Activated CD4-positive, alpha-beta T cell treated with anti-CD3 and anti-CD28 coated beads, Interleukin-2, amount 50 U/mL, for 16 hours (primary cell): ENCODE results near the gene GMDS.

Source experiments
- DNase-seq: peaks from one replicate; pipeline ENCODE4 v3.0.0-alpha.2; 2020

GMDS gene

DNA sequence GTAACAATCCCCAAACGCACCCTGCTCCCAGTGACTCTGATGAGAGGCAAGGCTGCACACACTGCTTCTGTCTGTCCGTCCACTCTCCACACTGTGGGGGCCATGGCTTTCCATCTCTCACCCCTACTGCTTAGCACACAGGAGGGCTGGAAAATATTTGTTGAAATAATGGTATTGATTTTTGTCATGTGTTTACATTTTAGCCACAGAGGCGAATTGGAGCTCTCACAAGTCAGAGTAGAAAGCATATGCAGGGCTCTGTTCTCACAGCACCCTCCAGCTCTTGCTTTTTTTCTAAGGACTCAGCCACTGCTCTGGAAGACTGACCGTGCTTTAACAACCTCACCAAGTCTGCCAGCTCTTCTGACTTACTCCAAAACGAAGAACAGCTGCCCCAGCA, 273.8 kb downstream of the GMDS start:
- no peak for DNase-seq

- no peak for DNase-seq
Observed at GRCh38 chr6:1970151-1970561, 275.2 kb downstream of the GMDS start.

DNA sequence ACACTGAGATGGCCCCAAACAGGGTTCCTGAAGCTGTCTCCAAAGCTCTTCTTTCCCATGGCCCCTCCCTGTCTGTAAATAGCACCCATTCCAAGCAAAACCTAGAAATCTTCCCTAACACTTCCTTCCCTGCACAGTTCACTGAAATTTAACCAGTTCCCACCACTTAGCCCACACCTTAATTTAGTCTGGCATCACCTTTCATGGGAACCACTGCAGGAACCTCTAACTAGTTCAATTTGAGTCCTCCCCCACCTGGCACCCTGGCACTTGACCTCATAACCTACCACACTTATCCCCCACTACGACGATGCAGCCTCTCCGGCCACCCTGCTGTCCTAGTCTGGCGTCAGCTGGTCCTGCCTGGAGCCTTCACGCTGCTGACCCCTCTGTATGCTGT, 278.7 kb downstream of the GMDS start:
- no peak for DNase-seq

GRCh38 chr6:1965596-1966224, 279.7 kb downstream of the GMDS start:
- no peak for DNase-seq

DNA sequence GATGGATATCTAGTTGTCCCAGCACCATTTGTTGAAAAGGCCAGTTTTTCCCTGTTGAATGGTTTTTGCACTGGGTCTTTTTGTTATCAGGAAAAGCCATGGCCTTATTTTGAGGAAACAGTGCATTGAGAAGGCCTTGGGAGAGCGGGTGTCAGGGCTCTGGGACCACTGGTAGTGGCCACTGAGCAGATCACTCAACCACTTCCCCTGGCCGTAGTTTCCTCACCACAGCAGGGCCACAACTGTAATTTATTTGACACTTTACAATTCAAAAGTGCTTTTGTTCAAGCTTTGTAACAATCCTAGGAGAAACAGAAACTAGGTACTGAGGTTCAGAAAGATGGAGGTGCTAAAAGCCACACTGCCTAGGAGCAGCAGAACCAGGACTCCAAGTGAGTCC, 281.8 kb downstream of the GMDS start:
- DNase-seq = no peak

- no peak for DNase-seq
Observed at GRCh38 chr6:1962201-1962600, 283.2 kb downstream of the GMDS start.

DNA sequence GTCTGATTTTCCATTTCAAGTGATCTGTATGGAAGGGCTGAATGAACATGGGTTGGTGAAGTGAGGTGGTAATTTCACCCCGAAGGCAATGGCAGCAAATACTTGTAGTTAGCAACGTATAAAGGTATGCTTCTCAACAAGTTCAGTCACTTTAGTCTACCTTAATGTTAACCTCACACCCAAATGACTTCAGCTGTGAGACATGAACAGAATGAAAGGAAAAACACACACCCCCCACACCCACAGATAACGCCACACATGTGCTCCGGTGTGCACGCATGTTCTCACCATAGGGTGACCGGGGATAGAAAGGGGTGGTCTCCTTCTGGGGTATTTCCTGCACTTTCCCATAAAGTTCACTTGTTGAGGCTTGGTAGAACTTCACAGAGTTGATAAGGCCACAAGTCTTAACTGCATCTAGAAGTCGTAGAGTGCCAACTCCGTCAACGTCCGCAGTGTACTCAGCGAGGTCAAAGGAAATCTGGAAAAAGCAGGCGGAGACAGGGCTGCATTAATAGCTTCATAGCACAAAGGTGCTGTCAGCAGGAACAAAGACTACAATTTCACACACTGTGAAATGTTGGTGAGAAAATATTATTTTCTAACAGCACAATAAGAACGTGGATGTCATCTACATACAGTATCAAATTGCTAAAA, 284.8 kb downstream of the GMDS start:
- DNase-seq = no peak

DNA sequence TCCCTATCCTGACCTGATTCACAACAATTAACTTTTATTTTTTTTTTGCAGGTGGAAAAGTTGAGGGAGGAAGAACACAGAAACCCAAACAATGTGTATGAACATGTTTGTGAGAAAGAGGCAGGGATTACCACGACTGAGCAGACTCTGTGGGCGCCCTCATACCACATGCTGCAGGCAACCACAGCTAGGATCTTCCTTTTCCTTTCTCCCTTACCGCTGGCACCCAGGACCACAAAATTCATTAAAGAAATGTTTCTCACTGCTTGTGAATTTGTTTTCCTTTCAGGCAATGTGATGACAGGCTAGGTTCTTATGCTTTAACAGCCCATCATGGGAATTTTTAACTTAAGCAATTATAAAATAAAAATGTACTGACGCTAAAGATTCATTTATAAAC, 287.1 kb downstream of the GMDS start:
- no peak for DNase-seq

- no peak for DNase-seq
Observed at GRCh38 chr6:1957746-1958145, 287.7 kb downstream of the GMDS start.

GRCh38 chr6:1952740-1953360, 292.6 kb downstream of the GMDS start:
- no peak for DNase-seq

DNA sequence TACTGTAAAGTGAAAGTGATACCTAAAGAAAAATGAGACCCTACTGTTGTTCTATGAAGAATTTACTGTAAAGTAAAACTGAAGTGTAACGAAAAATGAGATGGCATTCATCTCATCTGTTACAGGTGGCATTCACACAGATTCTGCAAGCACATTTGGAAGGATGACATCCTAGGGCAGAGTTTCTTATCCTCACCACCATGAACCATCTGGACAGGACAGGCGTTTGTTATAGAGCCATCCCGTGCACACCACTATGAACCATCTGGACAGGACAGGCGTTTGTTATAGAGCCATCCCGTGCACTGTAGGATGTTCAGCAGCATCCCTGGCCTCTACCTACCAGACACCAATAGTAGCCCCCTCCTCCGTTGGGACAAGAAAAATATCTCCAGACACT, 294.8 kb downstream of the GMDS start:
- no peak for DNase-seq

- DNase-seq = no peak
Observed at GRCh38 chr6:1949538-1949937, 295.9 kb downstream of the GMDS start.

DNA sequence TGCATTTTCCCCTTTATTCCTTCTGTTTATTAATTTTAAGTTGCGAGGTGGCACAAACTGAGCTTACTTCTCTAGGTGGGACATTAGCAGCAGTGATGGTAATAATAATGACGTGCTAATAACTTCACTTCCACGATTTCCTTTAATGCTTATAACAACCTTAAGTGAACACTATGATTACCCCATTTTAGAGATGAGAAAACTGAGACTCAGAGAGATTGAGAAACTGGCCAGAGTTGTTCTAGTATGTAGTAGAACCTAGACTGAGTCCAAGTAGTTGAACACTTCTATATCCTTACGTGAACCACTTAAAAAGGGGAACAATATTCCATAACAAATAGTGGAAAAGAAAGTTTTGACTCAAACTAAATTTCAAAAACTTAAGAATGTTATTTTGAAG, 297.5 kb downstream of the GMDS start:
- DNase-seq = no peak

GRCh38 chr6:1946583-1946982, 298.8 kb downstream of the GMDS start:
- DNase-seq = no peak

DNA sequence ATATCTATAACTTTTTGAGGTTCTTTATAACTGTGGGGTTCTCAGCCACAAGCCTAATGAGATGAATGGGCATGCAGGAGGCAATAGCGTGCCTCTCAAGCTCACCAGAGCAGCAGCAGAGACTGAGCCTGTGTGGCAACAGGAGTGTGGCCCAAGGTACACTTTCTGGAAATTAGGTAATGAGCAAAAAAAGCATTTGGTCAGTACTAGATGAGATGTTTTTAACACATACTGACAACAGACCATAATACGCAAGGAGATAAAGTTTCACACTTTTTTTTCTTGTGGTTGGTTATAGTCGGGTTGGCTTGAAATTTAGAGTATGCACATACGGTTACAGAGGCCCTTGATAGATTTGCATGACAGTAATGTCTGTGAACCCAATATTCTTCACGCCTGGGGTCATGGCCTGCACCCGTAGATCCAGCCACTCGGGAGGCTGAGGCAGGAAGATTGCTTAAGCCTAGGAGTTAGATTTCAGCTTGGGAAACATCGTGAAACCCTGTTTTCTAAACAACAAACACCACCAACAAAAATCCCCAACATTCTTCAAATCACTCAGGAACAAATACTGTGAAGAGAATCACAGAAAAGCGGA, 300.1 kb downstream of the GMDS start:
- DNase-seq = peak; percentile 3

GRCh38 chr6:1942834-1943233, 302.6 kb downstream of the GMDS start:
- DNase-seq = no peak

DNA sequence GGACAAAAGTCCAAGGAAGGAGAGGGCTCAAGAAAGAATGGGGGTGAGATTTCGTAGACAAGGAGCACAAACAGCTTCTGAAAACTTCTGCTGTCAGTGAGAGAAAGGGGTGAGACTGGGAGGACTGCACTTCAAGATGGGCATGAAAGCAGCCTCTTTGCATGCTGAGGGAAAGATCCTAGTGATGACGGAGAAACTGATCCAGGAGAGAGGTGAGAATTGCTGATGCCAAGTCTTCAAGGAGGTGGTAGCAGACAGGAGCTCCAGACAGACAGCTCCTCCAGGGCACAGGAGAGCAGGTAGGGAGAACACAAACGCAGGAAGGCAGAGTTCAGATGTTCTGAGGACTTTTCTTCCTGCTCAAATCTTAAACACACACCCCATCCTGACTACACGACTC, 303.9 kb downstream of the GMDS start:
- DNase-seq = no peak

DNA sequence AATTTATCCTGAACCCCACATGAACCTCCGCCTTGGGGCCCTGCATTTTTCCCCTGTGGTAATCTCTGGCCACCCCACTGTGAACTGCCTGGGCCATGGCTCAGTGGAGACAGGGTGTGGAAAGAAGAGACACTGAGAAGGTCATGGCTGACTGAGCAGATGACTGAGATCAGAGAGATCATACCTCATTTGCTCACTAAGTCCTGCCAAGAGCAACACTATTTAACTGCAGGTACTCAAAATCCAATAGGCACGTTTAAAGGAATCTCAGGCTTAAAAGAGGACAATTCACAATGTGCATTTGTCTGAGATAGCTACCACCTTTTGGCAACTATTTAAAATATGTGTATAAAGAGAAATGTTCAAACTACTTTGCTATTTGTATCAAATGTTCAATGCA, 305.0 kb downstream of the GMDS start:
- DNase-seq = no peak

DNA sequence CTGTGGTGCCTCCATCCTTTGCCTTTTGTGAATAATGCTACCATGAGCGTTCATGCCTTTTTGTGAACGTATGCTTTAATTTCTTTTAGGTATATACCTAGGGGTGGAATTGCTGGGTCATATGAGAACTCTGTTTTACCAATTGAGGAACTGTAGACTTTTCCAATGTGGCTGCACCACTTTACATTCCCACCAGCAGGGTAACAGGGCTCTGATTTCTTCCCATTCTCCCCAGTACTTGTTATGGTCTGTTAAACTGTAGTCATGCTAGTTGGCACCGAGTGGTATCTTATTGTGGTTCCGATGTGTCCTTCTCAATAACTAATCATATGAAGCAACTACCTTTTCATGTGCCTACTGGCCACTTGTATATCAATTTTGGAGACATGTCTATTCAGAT, 312.1 kb downstream of the GMDS start:
- no peak for DNase-seq

- no peak for DNase-seq
Observed at GRCh38 chr6:1931817-1932216, 313.6 kb downstream of the GMDS start.

DNA sequence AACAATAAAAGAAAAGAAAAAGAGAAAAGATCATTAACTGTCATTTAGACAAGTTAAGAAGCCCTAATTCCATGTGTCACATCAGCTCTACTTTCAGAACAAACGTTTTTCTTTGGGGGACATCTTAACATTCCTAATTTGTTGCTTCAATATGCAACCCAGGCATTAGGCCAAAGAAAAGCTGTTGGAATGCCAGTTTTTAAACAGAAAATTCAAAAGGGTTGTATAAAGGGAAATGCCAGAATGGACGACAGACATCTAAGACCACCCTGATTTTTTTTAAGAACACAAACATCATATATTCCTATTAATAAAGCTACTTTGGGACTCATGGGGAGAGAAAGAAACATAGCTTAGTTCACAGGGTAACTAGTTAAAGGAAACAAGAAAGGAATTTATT, 315.0 kb downstream of the GMDS start:
- no peak for DNase-seq

GRCh38 chr6:1929931-1930330, 315.5 kb downstream of the GMDS start:
- no peak for DNase-seq

DNA sequence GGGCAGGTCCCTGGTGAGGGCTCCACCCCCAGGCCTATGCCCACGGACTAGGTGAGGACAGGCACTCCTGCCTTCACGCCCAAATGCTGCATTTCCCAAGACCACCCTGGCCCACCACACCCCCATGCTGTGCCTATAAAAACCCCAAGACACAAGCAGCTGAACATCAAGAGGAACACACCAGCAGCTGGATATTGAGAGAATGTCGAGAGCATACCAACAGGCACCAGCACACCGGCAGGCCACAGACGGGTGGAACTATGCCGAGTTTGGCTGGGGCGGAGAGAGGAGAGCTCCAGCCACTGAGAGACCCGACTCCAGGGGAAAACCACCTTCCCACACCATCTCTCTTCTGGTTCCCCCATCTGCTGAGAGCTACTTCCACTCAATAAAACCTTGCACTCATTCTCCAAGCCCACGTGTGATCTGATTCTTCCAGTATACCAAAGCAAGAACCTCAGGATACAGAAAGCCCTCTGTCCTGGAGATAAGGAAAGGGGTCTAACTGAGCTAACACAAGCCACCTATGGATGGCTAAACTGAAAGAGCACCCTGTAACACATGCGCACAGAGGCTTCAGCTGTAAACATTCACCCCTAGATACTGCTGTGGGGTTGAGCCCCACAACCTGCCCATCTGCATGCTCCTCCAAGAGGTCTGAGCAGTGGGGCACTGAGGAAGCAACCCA, 319.5 kb downstream of the GMDS start:
- no peak for DNase-seq

- DNase-seq = no peak
Observed at GRCh38 chr6:1923449-1923848, 322.0 kb downstream of the GMDS start.
